ENCODE measurements around the gene PLIN3.

DNA sequence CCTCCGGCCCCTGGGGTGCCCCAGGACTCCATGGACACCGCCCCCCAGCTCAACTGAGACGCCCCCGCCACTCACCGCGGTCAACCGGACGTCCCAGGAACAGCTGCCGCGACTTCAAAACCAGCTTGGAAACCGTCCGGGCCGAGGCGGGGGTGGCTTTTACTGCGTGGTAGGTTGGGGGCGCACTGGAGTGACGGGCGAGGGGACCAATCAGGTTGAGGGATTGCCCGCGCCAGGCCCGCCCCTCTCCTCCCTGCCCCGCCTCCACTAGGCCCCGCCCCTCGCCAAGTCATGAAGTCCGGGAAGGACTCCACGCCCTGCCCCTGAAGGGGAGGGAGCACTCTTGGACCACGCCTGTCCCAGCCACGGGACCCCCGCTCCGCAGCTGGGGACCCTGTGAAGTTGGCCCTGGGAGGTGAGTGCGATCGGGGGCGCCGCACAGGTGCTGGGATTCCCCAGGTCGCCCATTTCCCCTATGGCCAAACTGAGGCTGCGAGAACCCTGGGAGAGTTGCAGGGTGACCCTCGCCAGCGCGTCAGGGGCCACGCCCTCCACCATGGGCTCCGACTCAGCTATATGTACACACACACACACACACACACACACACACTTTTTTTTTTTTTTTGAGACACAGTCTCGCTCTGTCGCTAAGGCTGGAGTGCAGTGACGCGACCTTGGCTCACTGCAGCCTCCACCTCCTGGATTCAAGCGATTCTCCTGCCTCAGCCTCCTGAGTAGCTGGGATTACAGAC lies at the start of gene PLIN3:
- TF ChIP-seq, protein P1, sequence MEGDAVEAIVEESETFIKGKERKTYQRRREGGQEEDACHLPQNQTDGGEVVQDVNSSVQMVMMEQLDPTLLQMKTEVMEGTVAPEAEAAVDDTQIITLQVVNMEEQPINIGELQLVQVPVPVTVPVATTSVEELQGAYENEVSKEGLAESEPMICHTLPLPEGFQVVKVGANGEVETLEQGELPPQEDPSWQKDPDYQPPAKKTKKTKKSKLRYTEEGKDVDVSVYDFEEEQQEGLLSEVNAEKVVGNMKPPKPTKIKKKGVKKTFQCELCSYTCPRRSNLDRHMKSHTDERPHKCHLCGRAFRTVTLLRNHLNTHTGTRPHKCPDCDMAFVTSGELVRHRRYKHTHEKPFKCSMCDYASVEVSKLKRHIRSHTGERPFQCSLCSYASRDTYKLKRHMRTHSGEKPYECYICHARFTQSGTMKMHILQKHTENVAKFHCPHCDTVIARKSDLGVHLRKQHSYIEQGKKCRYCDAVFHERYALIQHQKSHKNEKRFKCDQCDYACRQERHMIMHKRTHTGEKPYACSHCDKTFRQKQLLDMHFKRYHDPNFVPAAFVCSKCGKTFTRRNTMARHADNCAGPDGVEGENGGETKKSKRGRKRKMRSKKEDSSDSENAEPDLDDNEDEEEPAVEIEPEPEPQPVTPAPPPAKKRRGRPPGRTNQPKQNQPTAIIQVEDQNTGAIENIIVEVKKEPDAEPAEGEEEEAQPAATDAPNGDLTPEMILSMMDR (IDR thresholded peaks at IDR 0.05) = no peak
- peak; percentile 87 for TF ChIP-seq POLR2A (IDR thresholded peaks at IDR 0.05)
- peak; percentile 90 for TF ChIP-seq POLR2AphosphoS5 (IDR thresholded peaks at IDR 0.05)

Measured in prostate gland (tissue), 2 donors.